DND-41 (cell line): ENCODE measurements around the gene SQOR.

Experiments
- ATAC-seq: fragments of 200-7000 bp; cut with Tn5 transposase; 3 replicates; pipeline ENCODE4 v1.9.1; 2021; ENCODE audit warnings: low read depth; ENCODE audit not compliant: insufficient read depth
- DNase-seq: peaks from one replicate; pipeline ENCODE4 v3.0.0-alpha.2; 2020
- H2AFZ ChIP-seq: 2 replicates; pipeline ENCODE4 v1.6.0; 2012; ENCODE audit warnings: low read depth, low read length
- H3K27ac ChIP-seq: 2 replicates; pipeline ENCODE4 v1.5.1; 2012; ENCODE audit warnings: low read length, inconsistent platforms
- H3K27me3 ChIP-seq: fragments of 200-600 bp; sonication (generic); 2 replicates; pipeline ENCODE4 v1.6.0; 2012; ENCODE audit warnings: low read length, mild to moderate bottlenecking, inconsistent platforms; ENCODE audit not compliant: insufficient read depth, poor library complexity
- H3K36me3 ChIP-seq: 2 replicates; pipeline ENCODE4 v1.5.1; 2012; ENCODE audit warnings: low read length, inconsistent platforms; ENCODE audit not compliant: insufficient read depth
- H3K4me1 ChIP-seq: 2 replicates; pipeline ENCODE4 v1.5.1; 2012; ENCODE audit warnings: mild to moderate bottlenecking, low read length; ENCODE audit not compliant: insufficient read depth
- H3K4me2 ChIP-seq: 2 replicates; pipeline ENCODE4 v1.6.0; 2012; ENCODE audit warnings: mild to moderate bottlenecking, moderate library complexity, low read length, inconsistent platforms; ENCODE audit not compliant: insufficient read depth
- H3K4me3 ChIP-seq, 2 experiments: fragments of 200-600 bp in 1 of 2; shearing (Covaris generic) in 1 of 2; 2 replicates each; pipeline ENCODE4 v1.5.1; 2012 to 2016; ENCODE audit warnings: inconsistent platforms in 2 of 2, low read length in 2 of 2, mild to moderate bottlenecking in 2 of 2, low read depth in 1 of 2, moderate library complexity in 1 of 2
- H3K79me2 ChIP-seq: 2 replicates; pipeline ENCODE4 v1.6.0; 2012; ENCODE audit warnings: low read length, inconsistent platforms; ENCODE audit not compliant: insufficient read depth
- H3K9ac ChIP-seq: 2 replicates; pipeline ENCODE4 v1.6.0; 2012; ENCODE audit warnings: low read depth, mild to moderate bottlenecking, inconsistent platforms, low read length, moderate library complexity
- H3K9me3 ChIP-seq: 2 replicates; pipeline ENCODE4 v1.5.1; 2012; ENCODE audit warnings: low read length, moderate library complexity, mild to moderate bottlenecking, inconsistent platforms; ENCODE audit not compliant: insufficient read depth, severe bottlenecking
- H4K20me1 ChIP-seq: 2 replicates; pipeline ENCODE4 v1.6.0; 2012; ENCODE audit warnings: low read length; ENCODE audit not compliant: insufficient read depth
- CTCF ChIP-seq: IDR thresholded peaks from 2 replicates; pipeline ENCODE4 v1.5.1; 2012; ENCODE audit warnings: borderline replicate concordance, low read length, moderate library complexity, mild to moderate bottlenecking; ENCODE audit not compliant: poor library complexity, severe bottlenecking; ENCODE audit errors: extremely low read depth
- EZH2 ChIP-seq: IDR thresholded peaks from 3 replicates; pipeline ENCODE4 v1.6.1; 2012; ENCODE audit warnings: borderline replicate concordance, low read depth, mild to moderate bottlenecking, moderate library complexity, low read length, inconsistent platforms; ENCODE audit not compliant: severe bottlenecking

The SQOR gene

GRCh38 chr15:45588219-45588875 lies 46.5 kb upstream of the SQOR start:
- H3K27me3 ChIP-seq = no peaks in the 10 kb centered on the region
- H3K4me1 ChIP-seq = peaks cover 35% of the 10 kb centered on the region
- H3K27ac ChIP-seq = peak overlapping the region; percentile 96
- peaks cover 69% of the 10 kb centered on the region for H3K79me2 ChIP-seq
- DNase-seq (no peak), ATAC-seq (no peak)
- peak overlapping the region; percentile 68 for H3K4me2 ChIP-seq
- H2AFZ ChIP-seq = peak overlapping the region; percentile 81
- peaks cover 10% of the 10 kb centered on the region for H3K36me3 ChIP-seq
- H3K9me3 ChIP-seq = no peaks in the 10 kb centered on the region
- TF ChIP-seq EZH2 (no peak), CTCF (no peak)
- peak overlapping the region; percentile 83 for H3K9ac ChIP-seq
- no peaks in the 10 kb centered on the region for H4K20me1 ChIP-seq
- H3K4me3 ChIP-seq = peak overlapping the region; percentile 86 to 87

- H3K79me2 ChIP-seq = peaks cover 77% of the 10 kb centered on the region
- peak overlapping the region; percentile 68 for H3K4me2 ChIP-seq
- peak overlapping the region; percentile 83 for H3K9ac ChIP-seq
- ATAC-seq (no peak), DNase-seq (no peak)
- H3K4me1 ChIP-seq = peaks cover 35% of the 10 kb centered on the region
- peaks cover 17% of the 10 kb centered on the region for H3K36me3 ChIP-seq
- H3K4me3 ChIP-seq = peak overlapping the region in 1 of 2 experiments; percentile 86; a peak in 2 of 4 replicates
- no peaks in the 10 kb centered on the region for H4K20me1 ChIP-seq
- no peak for TF ChIP-seq EZH2
- no peak for TF ChIP-seq CTCF
- H3K27ac ChIP-seq = peak overlapping the region; percentile 28; the same call in 1 of the 2 replicates
- H3K27me3 ChIP-seq = no peaks in the 10 kb centered on the region
- no peaks in the 10 kb centered on the region for H3K9me3 ChIP-seq
- no peak overlapping the region for H2AFZ ChIP-seq
Observed at GRCh38 chr15:45589256-45589655, 45.6 kb upstream of the SQOR start.

GRCh38 chr15:45594319-45594718 lies 40.5 kb upstream of the SQOR start:
- Histone ChIP-seq H3K9ac (no peak overlapping the region), H3K4me2 (no peak overlapping the region), H3K27ac (no peak overlapping the region), H3K9me3 (no peaks in the 10 kb centered on the region), H3K27me3 (no peaks in the 10 kb centered on the region), H4K20me1 (no peaks in the 10 kb centered on the region), H3K4me3 (no peak overlapping the region), H2AFZ (no peak overlapping the region), H3K4me1 (peaks cover 8% of the 10 kb centered on the region), H3K79me2 (peaks cover 72% of the 10 kb centered on the region), H3K36me3 (peaks cover 40% of the 10 kb centered on the region)
- no peak for TF ChIP-seq CTCF
- TF ChIP-seq EZH2 = no peak
- DNase-seq (no peak), ATAC-seq (no peak)
